C4-2B (cell line): Measurements from ENCODE around the gene FRMD5.

Experiments used
- CTCF ChIP-seq: fragments of 450-650 bp; conservative IDR thresholded peaks from 2 replicates; pipeline ENCODE4 v1.5.1; 2017; ENCODE audit warnings: mild to moderate bottlenecking
- ZFX ChIP-seq: fragments of 450-650 bp; IDR thresholded peaks from 2 replicates; pipeline ENCODE4 v1.6.1; 2017

GRCh38 chr15:44028349-44028748, 166.7 kb downstream of the FRMD5 start:
- TF ChIP-seq CTCF: no peak
- TF ChIP-seq ZFX: no peak
